CD14-positive monocyte (primary cell): ENCODE results near the gene ITPKB. TPM values are rescaled to one million over a fixed set of nuclear protein-coding genes. Genes with fewer than 3 reads are reported as not detected.

ENCODE experiments used
- DNase-seq, 3 donors: peaks; one replicate each; pipeline ENCODE4 v3.0.0-alpha.2; 2011 to 2022
- H2AFZ ChIP-seq: 2 replicates; pipeline ENCODE4 v1.6.0; 2012; ENCODE audit warnings: mild to moderate bottlenecking, low read depth, low read length, inconsistent platforms; ENCODE audit not compliant: insufficient read depth, poor library complexity, severe bottlenecking
- H3K27ac ChIP-seq, 2 donors: 1 replicate in 1 of 2; 2 replicates in 1 of 2; pipeline ENCODE4 v1.5.1; 2012 to 2013; ENCODE audit warnings: low read length in 2 of 2, control low read depth in 1 of 2, inconsistent platforms in 1 of 2, low read depth in 1 of 2, mild to moderate bottlenecking in 1 of 2
- H3K27me3 ChIP-seq, 2 donors: one replicate each; pipeline versions ENCODE4 v1.6.0 to v1.6.1; 2011 to 2013; ENCODE audit warnings: low read length in 2 of 2; ENCODE audit not compliant: control insufficient read depth in 2 of 2, insufficient read depth in 2 of 2
- H3K36me3 ChIP-seq, 2 donors: replicated peaks in 1 of 2; 1 replicate in 1 of 2; 2 replicates in 1 of 2; pipeline versions ENCODE4 v1.5.1 to v1.6.1; 2012 to 2013; ENCODE audit warnings: low read length in 2 of 2, control low read depth in 1 of 2, inconsistent platforms in 1 of 2, mild to moderate bottlenecking in 1 of 2; ENCODE audit not compliant: insufficient read depth in 2 of 2, control insufficient read depth in 1 of 2
- H3K4me1 ChIP-seq, 2 donors: 1 replicate in 1 of 2; 2 replicates in 1 of 2; pipeline versions ENCODE4 v1.5.1 to v1.6.1; 2012 to 2013; ENCODE audit warnings: low read length in 2 of 2, control low read depth in 1 of 2, inconsistent platforms in 1 of 2, mild to moderate bottlenecking in 1 of 2, moderate library complexity in 1 of 2; ENCODE audit not compliant: insufficient read depth in 2 of 2, control insufficient read depth in 1 of 2
- H3K4me2 ChIP-seq: replicated peaks from 2 replicates; pipeline ENCODE3; 2012; ENCODE audit warnings: low read length, moderate library complexity, mild to moderate bottlenecking; ENCODE audit not compliant: poor library complexity, severe bottlenecking; ENCODE audit errors: extremely low read depth
- H3K4me3 ChIP-seq, 3 experiments: fragments of 200-600 bp in 1 of 3; sonication (generic) in 1 of 3; replicated peaks in 1 of 3; 1 replicate in 2 of 3; 2 replicates in 1 of 3; pipeline ENCODE4 v1.5.1; 2011 to 2013; ENCODE audit warnings: low read length in 3 of 3, mild to moderate bottlenecking in 3 of 3, control low read depth in 2 of 3, low read depth in 2 of 3, inconsistent platforms in 1 of 3, moderate library complexity in 1 of 3
- H3K79me2 ChIP-seq: 2 replicates; pipeline ENCODE4 v1.6.0; 2012; ENCODE audit warnings: mild to moderate bottlenecking, control low read depth, inconsistent platforms, low read length, moderate library complexity; ENCODE audit not compliant: insufficient read depth
- H3K9ac ChIP-seq: 2 replicates; pipeline ENCODE4 v1.6.0; 2017; ENCODE audit warnings: low read length, mild to moderate bottlenecking; ENCODE audit not compliant: insufficient read depth, poor library complexity, severe bottlenecking
- H3K9me3 ChIP-seq, 2 donors: replicated peaks in 1 of 2; 1 replicate in 1 of 2; 2 replicates in 1 of 2; pipeline versions ENCODE4 v1.5.1 to v1.6.1; 2012 to 2013; ENCODE audit warnings: low read length in 2 of 2, control low read depth in 1 of 2; ENCODE audit not compliant: control insufficient read depth in 1 of 2, insufficient read depth in 1 of 2
- H4K20me1 ChIP-seq: 2 replicates; pipeline ENCODE4 v1.6.0; 2012; ENCODE audit warnings: mild to moderate bottlenecking, low read length, control low read depth, moderate library complexity; ENCODE audit not compliant: insufficient read depth
- H3K27ac Mint-ChIP-seq, 7 donors: one replicate each; pipeline ENCODE4 v1.8.0; 2020; ENCODE audit warnings: mild to moderate bottlenecking in 7 of 7, mixed read lengths in 7 of 7, moderate library complexity in 6 of 7, inconsistent platforms in 2 of 7
- H3K27me3 Mint-ChIP-seq, 3 donors: one replicate each; pipeline ENCODE4 v1.8.0; 2021 to 2022; ENCODE audit warnings: low read depth in 3 of 3, mild to moderate bottlenecking in 3 of 3, mixed read lengths in 3 of 3, moderate library complexity in 3 of 3, inconsistent platforms in 1 of 3
- H3K36me3 Mint-ChIP-seq, 2 donors: one replicate each; pipeline ENCODE4 v1.8.0; 2020; ENCODE audit warnings: mixed read lengths in 2 of 2, inconsistent platforms in 1 of 2, mild to moderate bottlenecking in 1 of 2
- H3K4me1 Mint-ChIP-seq: one replicate; pipeline ENCODE4 v1.8.0; 2020; ENCODE audit warnings: mild to moderate bottlenecking, mixed read lengths
- H3K4me3 Mint-ChIP-seq, 2 donors: one replicate each; pipeline ENCODE4 v1.8.0; 2020; ENCODE audit warnings: mild to moderate bottlenecking in 2 of 2, mixed read lengths in 2 of 2, moderate library complexity in 1 of 2
- H3K9me3 Mint-ChIP-seq, 7 donors: one replicate each; pipeline ENCODE4 v1.8.0; 2020 to 2022; ENCODE audit warnings: mixed read lengths in 7 of 7, mild to moderate bottlenecking in 6 of 7, moderate library complexity in 6 of 7, inconsistent platforms in 2 of 7
- CTCF ChIP-seq: fragments of 200-600 bp; IDR thresholded peaks from one replicate; pipeline ENCODE4 v1.8.0; 2022; ENCODE audit warnings: antibody characterized with exemption, mild to moderate bottlenecking
- WGBS: methylation state at CpG from one replicate; pipeline ENCODE4 v1.1.5; 2013; ENCODE audit warnings: missing lambda C conversion rate; ENCODE audit not compliant: insufficient coverage; 5-methylcytosine and 5-hydroxymethylcytosine counted together
- intact Hi-C, 2 donors: fragments of 100-400 bp; cut with micrococcal nuclease; formaldehyde crosslinking; loops; one replicate each; pipeline versions ENCODE4 v1.15.0 to v1.15.1; 2023
- polyA plus RNA-seq, 3 donors: library from polyadenylated mRNA; depleted of rRNA in 1 of 3; unstranded in 2 of 3; stranded (reverse) in 1 of 3; fragments of 300-500 nt in 2 of 3; fragments of >200 nt in 1 of 3; fragmentation: Illumina TruSeq in 2 of 3; gene quantifications; 1 replicate in 2 of 3; 2 replicates in 1 of 3; pipeline ENCODE4 v1.2.3, GENCODE V29; 2012 to 2021

The ITPKB gene
- polyA plus RNA-seq, 3 donors, result 7.3 to 14.4 (median 10.2) TPM

- Histone ChIP-seq H3K27me3 (peaks cover 0 to 2% of the 10 kb centered on the region in 2 donors), H3K4me2 (no peak overlapping the region), H4K20me1 (no peaks in the 10 kb centered on the region), H3K9me3 (no peaks in the 10 kb centered on the region), H3K27ac (no peak overlapping the region), H2AFZ (no peak overlapping the region), H3K36me3 (no peaks in the 10 kb centered on the region), H3K9ac (no peak overlapping the region), H3K4me1 (no peaks in the 10 kb centered on the region), H3K79me2 (no peaks in the 10 kb centered on the region), H3K4me3 (no peak overlapping the region)
- DNase-seq, result no peak
- TF ChIP-seq CTCF, result no peak
- peaks cover 0 to 1% (median 0%) of the 10 kb centered on the region in 7 donors for H3K9me3 Mint-ChIP-seq
- H3K27ac Mint-ChIP-seq, result peak overlapping the region in 1 of 7 donors; percentile 13
- H3K27me3 Mint-ChIP-seq, result peaks cover 2 to 16% (median 4%) of the 10 kb centered on the region in 3 donors
- no peaks in the 10 kb centered on the region for H3K4me1 Mint-ChIP-seq
- no peaks in the 10 kb centered on the region for H3K36me3 Mint-ChIP-seq
- 92% methylated on average over 11 of the region's 11 CpGs for WGBS
- H3K4me3 Mint-ChIP-seq, result no peak overlapping the region
- intact Hi-C loops, result no loop called here
Measured at GRCh38 chr1:226609836-226610455, 129.1 kb downstream of the ITPKB start.

GRCh38 chr1:226608699-226609505, 130.2 kb downstream of the ITPKB start:
- Histone ChIP-seq H3K9ac (no peak overlapping the region), H3K36me3 (no peaks in the 10 kb centered on the region), H3K9me3 (no peaks in the 10 kb centered on the region), H3K4me1 (no peaks in the 10 kb centered on the region), H2AFZ (no peak overlapping the region), H3K4me2 (no peak overlapping the region), H3K27ac (no peak overlapping the region), H3K79me2 (no peaks in the 10 kb centered on the region), H3K27me3 (peaks cover 0 to 2% of the 10 kb centered on the region in 2 donors), H4K20me1 (no peaks in the 10 kb centered on the region), H3K4me3 (no peak overlapping the region)
- H3K9me3 Mint-ChIP-seq, result peaks cover 0 to 1% (median 0%) of the 10 kb centered on the region in 7 donors
- no peaks in the 10 kb centered on the region for H3K36me3 Mint-ChIP-seq
- H3K4me1 Mint-ChIP-seq, result no peaks in the 10 kb centered on the region
- 39% methylated on average over 11 of the region's 18 CpGs for WGBS
- intact Hi-C loops, result no loop called here
- H3K27me3 Mint-ChIP-seq, result peaks cover 2 to 15% (median 4%) of the 10 kb centered on the region in 3 donors
- peak; percentile 34 to 66 (median 58) for DNase-seq
- H3K27ac Mint-ChIP-seq, result no peak overlapping the region
- peak; percentile 97 for TF ChIP-seq CTCF
- H3K4me3 Mint-ChIP-seq, result peak overlapping the region in 1 of 2 donors; percentile 17
